Motor neuron (in vitro differentiated cells): ENCODE measurements around the gene UACA. TPM values are rescaled to one million over a fixed set of nuclear protein-coding genes. Genes with fewer than 3 reads are reported as not detected.

Experiments
- ATAC-seq, 8 experiments: fragments of 200-7000 bp; cut with Tn5 transposase; replicated peaks in 6 of 8; 2 replicates each; pipeline ENCODE4 v1.8.0; 2021; ENCODE audit warnings: mild to moderate bottlenecking in 8 of 8, moderate library complexity in 8 of 8
- H3K27ac ChIP-seq, 2 donors: fragments of 250-450 bp; sonication (Bioruptor Pico); 2 replicates each; pipeline ENCODE4 v1.9.0; 2021; ENCODE audit warnings: antibody characterized with exemption in 2 of 2, mild to moderate bottlenecking in 2 of 2, moderate library complexity in 1 of 2
- H3K4me1 ChIP-seq, 2 donors: fragments of 250-450 bp; sonication (Bioruptor Pico); replicated peaks in 1 of 2; 2 replicates each; pipeline ENCODE4 v1.6.1; 2021; ENCODE audit warnings: antibody characterized with exemption in 2 of 2, mild to moderate bottlenecking in 2 of 2, moderate library complexity in 1 of 2
- H3K4me3 ChIP-seq, 5 donors: fragments of 250-450 bp; sonication (Bioruptor Pico); 2 replicates each; pipeline ENCODE4 v1.9.0; 2021; ENCODE audit warnings: antibody characterized with exemption in 5 of 5, mild to moderate bottlenecking in 5 of 5, moderate library complexity in 4 of 5
- WGBS, 10 experiments: fragments of 450-650 bp; shearing (Covaris generic); methylation state at CpG; one replicate each; pipeline ENCODE4 v1.0.0; 2022; 5-methylcytosine and 5-hydroxymethylcytosine counted together
- in situ Hi-C, 9 experiments: fragments of 400-800 bp; cut with MboI; loops; one replicate each; pipeline ENCODE4 v1.15.0; 2021; ENCODE audit warnings: low sequenced_read_pairs in 9 of 9, low pct_unique_long_range_greater_than_20kb in 2 of 9; ENCODE audit not compliant: unreplicated experiment in 9 of 9
- total RNA-seq, 8 experiments: library from RNA; unstranded; fragments of 300-600 nt; gene quantifications; 2 replicates each; pipeline versions ENCODE4 v1.2.3 to v1.2.4, GENCODE V29; 2022

The UACA gene
- total RNA-seq, 8 experiments from 2014 or later = 4.0 to 93.6 (median 15.6) TPM

- 0 to 100% (median 81%) methylated on average over 1 to 2 of the region's 2 CpGs for WGBS, 10 experiments
- Histone ChIP-seq H3K4me1 (no peaks in the 10 kb centered on the region), H3K27ac (no peak overlapping the region), H3K4me3 (no peak overlapping the region)
- peak in 2 of 8 experiments; percentile 27 to 90 for ATAC-seq
- in situ Hi-C loops = no loop called here
Measured at GRCh38 chr15:70775160-70775559, 11.8 kb upstream of the UACA start.

GRCh38 chr15:70772402-70772801 lies 9.0 kb upstream of the UACA start:
- 92 to 100% (median 98%) methylated on average over 2 to 3 of the region's 3 CpGs; no CpG with 5 or more reads in 6 of the 10 experiments for WGBS, 10 experiments
- no peaks in the 10 kb centered on the region for H3K4me1 ChIP-seq
- no peak overlapping the region for H3K27ac ChIP-seq
- no peak overlapping the region for H3K4me3 ChIP-seq
- in situ Hi-C loops = no loop called here
- ATAC-seq = no peak

- no peaks in the 10 kb centered on the region for H3K4me1 ChIP-seq
- H3K4me3 ChIP-seq = no peak overlapping the region
- WGBS, 10 experiments = 37 to 100% (median 80%) methylated on average over 1 to 3 of the region's 3 CpGs; no CpG with 5 or more reads in 1 of the 10 experiments
- ATAC-seq = no peak
- no peak overlapping the region for H3K27ac ChIP-seq
- in situ Hi-C loops = no loop called here
Measured at GRCh38 chr15:70770863-70771262, 7.5 kb upstream of the UACA start.

GRCh38 chr15:70768257-70768883 lies 5.0 kb upstream of the UACA start:
- in situ Hi-C loops = no loop called here
- no peak overlapping the region for H3K4me3 ChIP-seq
- H3K27ac ChIP-seq = no peak overlapping the region
- peaks cover 0 to 3% of the 10 kb centered on the region in 2 donors for H3K4me1 ChIP-seq
- 70 to 100% (median 95%) methylated on average over 1 to 3 of the region's 3 CpGs; no CpG with 5 or more reads in 3 of the 10 experiments for WGBS, 10 experiments
- ATAC-seq = no peak

DNA sequence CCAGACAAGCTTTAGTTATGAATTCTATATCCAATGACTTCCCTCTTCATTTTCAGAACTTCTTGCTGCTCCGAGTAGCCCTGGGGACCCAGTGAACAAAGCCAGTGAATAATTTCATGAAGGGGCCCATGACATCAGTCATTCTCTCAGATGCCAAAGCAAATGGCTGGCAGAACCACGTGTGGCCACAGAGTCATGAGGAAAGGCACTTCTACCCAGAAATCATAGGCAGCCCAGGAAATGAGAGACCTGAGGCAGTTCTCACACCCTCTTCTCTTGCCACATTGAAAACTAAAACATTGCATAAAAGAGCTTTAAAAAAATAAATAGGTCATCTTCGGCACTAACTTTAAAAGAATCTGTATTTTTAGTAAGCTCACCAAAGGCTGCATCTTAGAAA lies 4.3 kb upstream of the UACA start:
- Histone ChIP-seq H3K27ac (no peak overlapping the region), H3K4me1 (peaks cover 0 to 3% of the 10 kb centered on the region in 2 donors), H3K4me3 (no peak overlapping the region)
- 44 to 93% (median 75%) methylated on average over 1 to 3 of the region's 3 CpGs; no CpG with 5 or more reads in 1 of the 10 experiments for WGBS, 10 experiments
- no peak for ATAC-seq
- in situ Hi-C loops = no loop called here

DNA sequence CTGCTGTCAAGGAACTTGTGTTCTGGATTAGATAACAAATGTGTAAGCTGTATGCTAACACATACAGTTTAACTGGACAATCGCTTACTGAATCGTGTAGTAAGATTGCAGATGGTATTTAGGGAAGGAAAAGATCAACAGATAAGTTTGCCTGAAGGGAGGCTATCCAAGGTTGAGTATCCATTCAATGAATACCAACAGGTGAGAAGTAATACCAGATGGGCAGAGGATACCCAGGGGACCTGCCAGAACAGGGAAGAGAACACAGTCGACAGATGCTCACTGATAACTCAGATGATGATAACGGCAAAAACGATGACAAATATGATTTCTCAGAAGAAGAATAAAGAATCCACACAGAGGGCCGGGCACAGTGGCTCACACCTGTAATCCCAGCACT lies 3.2 kb upstream of the UACA start:
- peaks cover 0 to 3% of the 10 kb centered on the region in 2 donors for H3K4me1 ChIP-seq
- H3K4me3 ChIP-seq = no peak overlapping the region
- in situ Hi-C loops = no loop called here
- no peak overlapping the region for H3K27ac ChIP-seq
- 64 to 100% (median 90%) methylated on average over 1 to 5 of the region's 6 CpGs; no CpG with 5 or more reads in 1 of the 10 experiments for WGBS, 10 experiments
- no peak for ATAC-seq

GRCh38 chr15:70765504-70766281 lies 2.3 kb upstream of the UACA start:
- ATAC-seq = no peak
- Histone ChIP-seq H3K4me3 (no peak overlapping the region), H3K27ac (no peak overlapping the region), H3K4me1 (peaks cover 0 to 3% of the 10 kb centered on the region in 2 donors)
- in situ Hi-C loops = no loop called here

- ATAC-seq = no peak
- peaks cover 0 to 3% of the 10 kb centered on the region in 2 donors for H3K4me1 ChIP-seq
- peak overlapping the region; percentile 52 to 95 (median 72) for H3K4me3 ChIP-seq
- no peak overlapping the region for H3K27ac ChIP-seq
- 2 to 80% (median 7%) methylated on average over 1 to 17 of the region's 17 CpGs for WGBS, 10 experiments
- in situ Hi-C loops = no loop called here
Measured at GRCh38 chr15:70763950-70764730, 782 bp upstream of the UACA start.

DNA sequence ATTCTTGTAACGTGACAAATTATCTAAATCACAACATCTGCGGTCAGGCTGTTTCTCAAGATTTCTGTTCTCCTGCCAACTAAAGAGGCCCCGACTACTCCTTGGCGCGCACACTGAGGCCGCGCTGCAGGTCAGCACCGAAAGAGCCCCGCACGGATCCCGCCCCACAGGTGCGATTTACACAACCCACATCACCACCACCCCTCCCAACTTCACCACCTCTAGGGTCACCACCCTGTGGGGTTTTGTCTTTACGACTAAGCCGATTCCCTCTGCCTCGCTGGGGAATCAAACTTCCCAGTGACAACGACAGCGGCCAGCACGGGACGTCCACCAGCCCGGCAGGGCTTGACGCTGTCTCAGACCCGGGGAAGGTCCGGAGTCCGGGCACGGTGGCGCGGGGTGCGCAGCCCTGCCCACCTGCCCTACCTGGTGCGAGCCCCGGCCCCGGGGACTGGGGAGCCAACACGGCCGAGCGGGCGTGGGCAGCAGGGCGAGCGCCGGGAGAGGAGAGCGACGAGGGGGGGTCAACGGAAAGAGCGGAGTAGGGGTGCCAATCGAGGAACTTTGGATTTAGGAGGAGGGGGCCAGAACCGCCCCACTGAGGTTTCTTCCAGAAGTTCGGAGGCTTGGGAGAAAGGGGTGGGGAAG lies 764 bp downstream of the UACA start:
- WGBS, 10 experiments = 0 to 3% (median 0%) methylated on average over 3 to 22 of the region's 45 CpGs; no CpG with 5 or more reads in 3 of the 10 experiments
- in situ Hi-C loops = no loop called here
- Histone ChIP-seq H3K4me3 (peak overlapping the region; percentile 52 to 95 (median 72)), H3K4me1 (peaks cover 0 to 3% of the 10 kb centered on the region in 2 donors), H3K27ac (no peak overlapping the region)
- ATAC-seq = peak; percentile 5 to 26 (median 13)

DNA sequence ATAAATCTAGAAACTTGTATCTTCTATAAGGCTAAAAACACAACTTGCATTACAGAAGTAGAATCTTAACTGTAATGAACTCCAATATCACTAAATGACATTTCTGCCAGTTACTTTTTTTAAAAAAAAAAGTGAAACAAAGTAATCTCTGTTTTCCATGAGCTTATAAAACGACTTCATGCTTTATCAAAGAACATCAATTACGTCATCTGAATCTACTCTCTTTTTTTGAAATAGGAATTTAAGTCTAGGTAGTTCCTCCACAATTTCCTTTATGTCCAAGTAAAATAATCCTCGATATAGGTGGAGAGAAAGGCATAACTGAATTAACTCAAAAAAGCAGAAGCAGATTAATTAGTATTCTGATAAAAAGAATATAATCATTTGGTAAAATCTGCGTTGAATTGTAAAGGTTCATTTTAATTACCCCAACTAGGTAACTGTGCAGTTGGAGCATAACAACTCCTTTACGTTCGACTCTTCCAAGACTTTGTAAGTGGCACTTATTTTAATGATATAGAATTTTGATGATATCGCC lies 1.4 kb downstream of the UACA start:
- in situ Hi-C loops = no loop called here
- Histone ChIP-seq H3K4me1 (peaks cover 0 to 3% of the 10 kb centered on the region in 2 donors), H3K4me3 (peak overlapping the region; percentile 52 to 95 (median 72)), H3K27ac (no peak overlapping the region)
- no peak for ATAC-seq
- 17 to 44% (median 28%) methylated on average over 3 to 7 of the region's 7 CpGs for WGBS, 10 experiments

- ATAC-seq = no peak
- H3K27ac ChIP-seq = no peak overlapping the region
- H3K4me3 ChIP-seq = no peak overlapping the region
- WGBS, 10 experiments = 20 to 100% (median 80%) methylated on average over 1 to 2 of the region's 2 CpGs; no CpG with 5 or more reads in 2 of the 10 experiments
- peaks cover 0 to 3% of the 10 kb centered on the region in 2 donors for H3K4me1 ChIP-seq
- in situ Hi-C loops = no loop called here
Measured at GRCh38 chr15:70761046-70761445, 2.3 kb downstream of the UACA start.

GRCh38 chr15:70758790-70759462 lies 4.4 kb downstream of the UACA start:
- H3K4me3 ChIP-seq = no peak overlapping the region
- 56 to 100% (median 77%) methylated on average over 1 to 9 of the region's 9 CpGs; no CpG with 5 or more reads in 1 of the 10 experiments for WGBS, 10 experiments
- H3K27ac ChIP-seq = no peak overlapping the region
- ATAC-seq = no peak
- no peaks in the 10 kb centered on the region for H3K4me1 ChIP-seq
- in situ Hi-C loops = no loop called here
